GM19438 (cell line): ENCODE data around the gene PTPRN2.
"Not testable (repeated sequence)": the region's sequence is repeated elsewhere in the genome, so short reads cannot be mapped to it uniquely, and the experiment has no call there.

Source experiments
- ATAC-seq: cut with Tn5 transposase; IDR thresholded peaks from one replicate; pipeline ENCODE4 v1.9.1; 2021; ENCODE audit warnings: low read depth; ENCODE audit not compliant: unreplicated experiment

The PTPRN2 gene

DNA sequence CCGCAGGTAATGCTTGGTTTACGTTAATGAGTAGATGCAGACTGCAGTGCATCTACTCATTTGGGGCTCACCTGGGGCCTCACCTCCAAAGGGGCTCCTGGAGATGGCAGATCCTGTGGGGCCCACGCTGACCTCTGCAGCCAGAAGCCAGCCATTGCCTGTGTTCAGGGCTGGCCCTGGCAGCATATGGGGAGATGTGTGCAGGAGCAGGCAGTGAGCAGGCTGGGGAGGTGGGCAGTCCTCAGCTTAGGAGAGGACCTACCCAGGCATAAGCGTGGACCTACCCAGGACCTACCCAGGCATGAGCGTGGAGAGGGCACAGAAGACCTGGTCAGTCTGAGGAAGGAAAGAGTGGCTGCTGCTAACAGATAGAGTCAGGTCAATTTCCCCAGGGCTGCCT lies 178.5 kb downstream of the PTPRN2 start:
- no peak for ATAC-seq

DNA sequence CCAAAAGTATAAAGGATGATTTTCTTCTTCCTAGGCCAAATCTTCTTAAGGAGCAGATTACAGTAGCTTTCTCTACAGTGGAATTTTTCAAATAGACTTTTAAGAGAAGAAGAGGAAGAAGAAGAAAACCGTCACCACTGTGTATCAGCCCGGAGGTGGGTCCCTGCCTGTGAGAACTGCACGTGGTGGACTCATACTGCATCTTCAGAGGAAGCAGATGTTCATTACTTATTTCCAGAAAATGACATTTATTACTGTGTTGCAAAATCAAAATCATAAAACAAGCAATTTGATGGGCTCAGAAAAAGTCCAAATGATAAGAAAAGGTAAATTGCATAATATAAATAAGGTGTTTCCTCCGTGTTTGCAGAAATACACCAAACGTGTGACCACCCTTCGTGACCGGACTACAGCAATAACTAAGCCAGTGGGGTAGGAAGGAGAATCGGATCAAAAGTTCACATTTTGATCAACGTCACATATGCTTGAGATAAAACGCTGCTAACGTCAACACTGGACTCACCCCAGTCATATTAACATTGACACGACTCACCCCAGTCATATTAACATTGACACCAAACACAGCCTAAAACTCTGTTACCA lies 179.2 kb downstream of the PTPRN2 start:
- ATAC-seq: no peak

DNA sequence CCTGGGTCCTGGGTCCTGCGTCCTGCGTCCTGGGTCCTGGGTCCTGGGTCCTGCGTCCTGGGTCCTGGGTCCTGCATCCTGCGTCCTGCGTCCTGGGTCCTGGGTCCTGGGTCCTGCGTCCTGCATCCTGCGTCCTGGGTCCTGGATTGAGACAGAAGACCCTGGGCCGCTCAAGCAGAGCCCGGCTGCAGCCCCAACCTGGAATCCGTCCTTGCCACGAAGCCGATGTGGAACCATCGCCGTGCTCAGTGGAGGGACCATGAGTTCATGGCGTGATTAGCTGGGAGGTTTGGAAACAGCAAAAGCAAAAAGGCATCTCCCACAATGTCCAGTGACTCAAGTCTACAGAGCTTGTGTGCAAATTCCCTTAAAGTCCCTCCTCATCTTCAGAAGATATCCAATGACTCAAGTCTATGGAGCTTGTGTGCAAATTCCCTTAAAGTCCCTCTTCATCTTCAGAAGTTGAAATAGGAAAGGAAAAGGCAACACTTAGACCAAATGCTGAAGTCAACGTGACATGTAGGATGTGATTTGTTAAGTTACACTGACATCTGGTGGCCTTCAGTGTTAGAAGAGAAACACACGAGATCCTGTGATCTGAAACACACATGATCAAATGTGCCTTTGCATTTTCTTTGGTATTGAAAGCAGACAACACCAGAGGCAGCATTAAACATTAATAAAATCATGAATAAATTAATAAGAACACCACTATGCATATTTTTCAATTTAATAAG lies 179.9 kb downstream of the PTPRN2 start:
- ATAC-seq: no peak

DNA sequence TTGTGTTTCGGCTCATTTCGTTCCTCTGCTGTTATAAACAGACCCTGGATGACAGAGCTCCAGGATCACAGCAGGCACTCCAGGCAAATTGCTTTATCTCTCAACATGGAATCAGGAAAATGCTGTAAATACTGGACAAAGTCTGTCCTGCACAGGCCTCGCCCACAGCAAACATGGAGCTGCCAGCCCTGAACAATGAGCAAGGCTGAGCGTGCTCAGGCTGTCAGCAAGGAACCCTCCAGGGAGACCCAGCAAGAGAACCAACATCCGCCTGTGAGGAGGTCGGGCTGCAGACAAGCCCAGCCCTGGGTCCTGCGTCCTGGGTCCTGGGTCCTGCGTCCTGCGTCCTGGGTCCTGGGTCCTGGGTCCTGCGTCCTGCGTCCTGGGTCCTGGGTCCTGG lies 180.8 kb downstream of the PTPRN2 start:
- no peak for ATAC-seq

DNA sequence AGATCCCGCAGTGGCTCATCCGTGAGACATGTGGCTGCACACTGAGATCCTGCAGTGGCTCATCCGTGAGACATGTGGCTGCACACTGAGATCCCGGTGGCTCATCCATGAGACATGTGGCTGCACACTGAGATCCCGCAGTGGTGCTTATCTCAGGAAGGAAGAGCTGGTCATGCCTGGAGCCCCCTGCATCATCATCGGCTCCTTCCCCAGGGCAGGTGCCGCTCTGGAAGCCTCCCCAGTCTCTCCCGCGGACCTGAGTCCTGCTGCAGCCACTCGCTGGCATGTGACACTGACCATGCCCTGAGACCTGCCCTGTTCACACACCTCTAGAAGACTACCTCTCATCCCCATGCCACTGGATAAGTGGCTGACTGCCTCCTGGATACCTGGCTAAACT lies 181.3 kb downstream of the PTPRN2 start:
- ATAC-seq: no peak

DNA sequence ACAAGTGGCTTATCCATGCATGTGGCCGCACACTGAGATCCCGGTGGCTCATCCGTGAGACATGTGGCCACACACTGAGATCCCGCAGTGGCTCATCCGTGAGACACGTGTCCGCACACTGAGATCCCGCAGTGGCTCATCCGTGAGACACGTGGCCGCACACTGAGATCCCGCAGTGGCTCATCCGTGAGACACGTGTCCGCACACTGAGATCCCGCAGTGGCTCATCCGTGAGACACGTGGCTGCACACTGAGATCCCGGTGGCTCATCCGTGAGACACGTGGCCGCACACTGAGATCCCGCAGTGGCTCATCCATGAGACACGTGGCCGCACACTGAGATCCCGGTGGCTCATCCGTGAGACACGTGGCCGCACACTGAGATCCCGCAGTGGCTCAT lies 181.9 kb downstream of the PTPRN2 start:
- ATAC-seq: not testable (repeated sequence)

DNA sequence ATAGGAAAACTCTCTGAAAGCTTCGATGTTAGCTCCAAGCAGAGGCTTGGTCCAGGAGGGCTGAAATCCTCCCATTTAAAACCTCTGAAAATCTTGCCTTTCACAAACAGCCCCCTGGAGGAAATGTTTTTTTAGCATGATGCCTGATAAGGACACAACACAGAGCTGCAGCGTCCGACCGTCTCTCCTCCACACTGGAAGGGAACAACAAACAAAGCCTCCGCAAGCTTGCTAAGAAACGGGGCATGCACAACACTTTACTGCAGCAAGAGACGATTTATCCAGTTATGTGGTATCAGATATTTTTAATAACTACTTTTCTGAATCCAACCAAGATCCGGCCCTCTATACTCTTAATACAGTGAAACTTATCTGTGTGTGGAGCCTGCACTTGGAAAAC lies 182.3 kb downstream of the PTPRN2 start:
- no peak for ATAC-seq

DNA sequence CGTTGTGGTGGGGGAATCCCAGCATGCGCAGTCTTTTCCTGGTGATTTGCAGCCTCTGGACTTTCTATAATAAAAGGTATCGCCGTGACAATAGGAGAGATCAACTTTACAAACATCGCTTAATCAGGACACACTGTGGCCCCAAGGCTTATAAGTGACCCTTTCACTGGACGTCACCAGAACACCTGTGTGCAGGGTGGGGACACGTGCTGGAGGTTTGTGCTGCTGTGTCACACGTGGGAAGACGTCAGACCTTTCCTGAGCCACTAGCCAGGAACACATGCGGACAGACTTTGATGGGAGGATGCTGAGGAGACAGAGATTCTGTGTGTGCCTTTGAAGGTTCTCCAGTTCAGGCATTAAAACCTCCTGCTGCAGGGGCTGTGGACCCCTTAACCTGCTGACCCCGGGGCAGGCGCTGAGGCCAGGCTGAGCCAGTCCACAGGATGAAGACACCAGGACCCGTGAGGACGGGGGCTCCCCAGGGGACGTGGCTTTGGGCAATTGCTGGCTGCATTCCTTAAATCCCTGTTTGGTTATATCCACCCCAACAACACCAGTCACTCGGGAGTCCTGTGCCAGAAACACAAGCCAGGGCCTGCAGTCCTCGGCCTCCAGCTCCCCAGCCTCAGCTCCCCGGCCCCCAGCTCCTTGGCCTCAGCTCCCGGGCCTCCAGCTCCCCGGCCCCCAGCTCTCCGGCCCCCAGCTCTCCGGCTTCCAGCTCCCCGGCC lies 183.4 kb downstream of the PTPRN2 start:
- no peak for ATAC-seq

DNA sequence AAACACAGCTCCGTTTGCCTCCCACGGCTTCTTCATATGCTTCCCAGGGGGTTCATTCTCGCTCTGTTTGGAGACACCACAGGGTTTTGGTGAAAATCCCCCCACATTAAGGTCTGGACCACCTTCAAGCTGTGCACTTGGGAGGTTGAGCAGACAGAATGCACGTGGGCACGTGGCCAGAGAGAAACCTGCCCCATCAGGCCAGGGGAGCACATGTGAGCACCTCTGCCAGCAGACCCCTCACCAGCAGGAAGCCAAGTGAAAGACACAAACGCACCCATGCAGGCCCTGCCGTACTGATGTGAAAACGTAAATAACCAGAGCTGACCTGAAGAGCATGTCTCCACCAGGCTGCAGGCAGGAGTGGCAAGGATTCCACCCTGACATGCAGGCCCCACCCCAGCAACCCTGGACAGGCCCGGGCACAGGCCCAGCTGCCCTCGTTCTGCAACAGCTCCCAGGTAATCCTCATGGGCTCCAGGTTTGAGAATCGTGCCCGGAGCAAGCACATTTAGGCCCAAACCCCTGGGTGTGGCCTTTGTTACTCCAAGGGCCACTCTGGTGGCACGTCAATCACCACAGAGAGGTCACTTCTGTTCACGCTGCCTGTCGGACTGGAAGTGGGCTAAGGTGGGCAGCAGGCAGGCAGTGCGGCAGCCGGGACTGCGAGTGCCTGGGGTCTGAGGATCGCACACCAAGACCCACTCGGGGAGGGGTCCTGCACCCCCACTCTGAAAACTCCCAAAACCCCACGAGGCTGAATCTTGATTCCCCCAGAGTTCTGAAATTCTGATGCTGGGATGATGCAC lies 184.4 kb downstream of the PTPRN2 start:
- no peak for ATAC-seq

DNA sequence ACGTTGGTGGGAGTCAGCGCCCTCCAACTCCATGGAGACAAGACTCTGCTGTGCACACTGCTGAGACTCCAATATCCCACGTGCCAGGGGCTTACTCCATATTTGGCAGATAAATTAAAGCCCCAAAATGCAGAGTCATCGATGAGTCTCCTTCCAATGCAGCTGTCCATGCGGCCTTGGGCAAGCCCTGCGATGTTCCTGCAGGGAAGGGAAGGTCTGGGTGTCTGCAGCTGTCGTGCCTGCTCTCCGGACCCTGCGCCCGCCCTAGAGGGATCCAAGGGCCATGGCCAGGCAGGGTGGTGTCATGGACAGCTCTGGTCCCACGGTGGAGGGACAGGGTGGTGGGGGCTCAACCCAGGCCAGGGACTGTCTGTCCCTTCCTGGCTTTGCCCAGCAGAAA lies 185.2 kb downstream of the PTPRN2 start:
- no peak for ATAC-seq

DNA sequence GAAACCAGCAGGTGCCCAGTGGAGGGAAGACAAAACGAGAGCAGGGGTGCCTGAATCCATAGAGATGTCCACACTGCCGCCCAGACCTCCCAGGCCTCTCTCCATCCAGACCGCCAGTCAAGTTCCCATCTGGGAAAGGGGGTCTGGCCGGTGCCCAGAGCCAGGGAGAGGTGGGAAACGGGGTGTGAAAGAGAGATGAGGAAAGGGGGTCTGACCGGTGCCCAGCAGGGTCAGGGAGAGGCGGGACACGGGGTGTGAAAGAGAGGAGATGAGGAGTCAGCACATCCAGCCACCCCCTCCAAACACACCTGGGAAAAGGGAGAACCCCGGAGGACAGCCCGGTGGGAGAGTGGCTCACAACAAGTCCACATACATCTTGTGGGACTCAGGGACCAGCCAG lies 185.8 kb downstream of the PTPRN2 start:
- ATAC-seq: no peak

DNA sequence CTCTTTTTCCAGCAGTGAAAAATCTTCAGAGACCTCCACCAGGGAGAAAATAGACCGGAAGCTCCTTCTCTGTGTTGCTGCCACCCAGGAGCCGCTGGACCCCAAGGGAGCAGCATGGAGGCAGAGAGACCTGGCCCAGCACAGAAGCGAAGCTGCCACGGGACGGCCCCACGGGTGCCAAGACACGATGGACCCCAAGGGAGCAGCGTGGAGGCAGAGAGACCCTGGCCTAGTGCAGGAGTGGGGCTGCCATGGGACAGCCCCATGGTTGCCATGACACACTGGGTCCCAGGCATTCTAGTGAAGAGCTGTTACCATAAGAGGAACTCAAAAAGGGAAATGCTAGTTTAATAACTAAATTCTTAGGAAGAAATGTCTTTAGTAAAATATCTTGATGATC lies 186.3 kb downstream of the PTPRN2 start:
- ATAC-seq: no peak

DNA sequence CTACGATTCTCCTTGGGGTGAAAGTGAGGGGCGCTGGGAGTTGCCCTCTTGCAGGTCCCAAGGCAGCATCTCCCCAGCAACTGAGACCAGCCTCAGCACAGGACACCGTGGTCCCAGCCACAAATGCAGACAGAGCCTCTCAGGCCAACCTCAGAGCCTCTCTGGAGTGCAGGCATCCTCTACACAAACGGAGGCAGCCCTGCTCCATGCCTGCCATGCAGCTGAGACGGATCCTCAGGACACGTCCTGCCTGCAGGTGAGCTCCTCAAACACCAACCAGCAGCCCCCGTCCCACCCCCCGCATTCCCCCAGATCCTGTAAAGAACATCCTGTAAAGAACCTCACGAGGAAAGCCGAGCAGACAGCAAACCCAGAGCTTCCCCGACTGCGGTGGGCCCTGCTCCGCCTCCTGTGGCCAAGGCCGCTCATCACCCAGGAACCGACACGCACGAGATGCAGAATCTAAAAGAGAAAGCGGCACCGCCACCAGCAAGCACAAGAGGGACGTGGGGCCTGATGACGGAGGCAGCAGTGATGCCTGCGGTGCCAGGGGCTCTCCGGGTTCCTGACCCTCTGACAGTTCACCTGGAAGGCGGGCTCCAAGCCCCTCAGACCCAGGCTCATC lies 186.9 kb downstream of the PTPRN2 start:
- no peak for ATAC-seq

DNA sequence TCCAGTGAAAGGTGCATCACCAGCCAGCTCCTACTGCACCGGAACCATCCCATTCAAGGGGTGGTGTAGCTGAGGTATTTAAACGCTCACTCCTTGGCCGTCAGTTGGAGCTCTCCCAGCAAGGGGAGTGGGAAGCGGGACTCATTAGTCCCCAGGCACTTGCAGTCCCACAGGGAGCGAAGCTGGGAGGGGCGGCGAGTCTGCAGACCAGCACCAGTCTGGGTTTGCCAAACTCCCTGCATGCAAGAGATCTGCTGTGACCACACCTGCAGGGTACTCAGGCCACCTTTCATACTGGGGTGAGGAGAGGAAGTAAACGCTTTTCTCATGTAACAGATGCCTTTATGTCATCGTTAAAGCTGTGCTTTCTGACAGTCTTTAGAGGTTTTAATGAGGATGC lies 187.9 kb downstream of the PTPRN2 start:
- no peak for ATAC-seq

DNA sequence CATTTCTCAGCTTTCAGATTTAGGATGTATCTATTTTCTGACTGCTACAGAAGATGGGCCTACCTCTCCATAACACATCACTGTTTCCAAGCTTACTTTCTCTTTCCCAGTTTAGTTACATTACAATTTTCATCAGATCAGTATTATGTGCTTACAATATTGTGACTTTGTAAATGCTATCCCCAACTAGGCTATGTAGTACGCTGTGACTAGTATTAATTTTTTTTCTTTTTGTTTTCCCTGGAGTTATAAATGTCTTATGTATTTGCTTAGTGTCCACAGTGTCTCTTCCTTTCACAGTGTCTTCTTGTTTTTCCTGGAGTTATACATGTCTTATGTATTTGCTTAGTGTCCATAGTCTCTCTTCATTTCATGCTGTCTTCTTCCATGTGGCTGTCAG lies 188.9 kb downstream of the PTPRN2 start:
- no peak for ATAC-seq

DNA sequence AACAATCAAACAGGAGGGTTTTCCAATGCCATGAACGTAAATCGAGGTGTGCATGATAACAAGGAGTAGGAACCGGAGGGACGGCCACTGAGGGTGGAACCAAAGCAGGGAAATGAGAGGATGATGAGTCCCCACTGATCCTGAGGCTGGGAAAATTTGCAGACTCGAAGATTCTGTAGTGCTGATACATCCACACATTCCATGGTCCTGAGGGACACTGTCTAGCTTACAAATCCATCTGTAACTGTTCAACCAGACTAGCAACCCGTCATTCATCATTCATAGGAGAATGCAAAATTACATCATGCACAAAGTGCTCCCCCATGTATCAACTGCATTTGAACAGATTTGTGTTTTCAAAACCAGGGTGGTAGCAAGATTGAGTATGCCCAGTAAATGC lies 189.7 kb downstream of the PTPRN2 start:
- no peak for ATAC-seq

DNA sequence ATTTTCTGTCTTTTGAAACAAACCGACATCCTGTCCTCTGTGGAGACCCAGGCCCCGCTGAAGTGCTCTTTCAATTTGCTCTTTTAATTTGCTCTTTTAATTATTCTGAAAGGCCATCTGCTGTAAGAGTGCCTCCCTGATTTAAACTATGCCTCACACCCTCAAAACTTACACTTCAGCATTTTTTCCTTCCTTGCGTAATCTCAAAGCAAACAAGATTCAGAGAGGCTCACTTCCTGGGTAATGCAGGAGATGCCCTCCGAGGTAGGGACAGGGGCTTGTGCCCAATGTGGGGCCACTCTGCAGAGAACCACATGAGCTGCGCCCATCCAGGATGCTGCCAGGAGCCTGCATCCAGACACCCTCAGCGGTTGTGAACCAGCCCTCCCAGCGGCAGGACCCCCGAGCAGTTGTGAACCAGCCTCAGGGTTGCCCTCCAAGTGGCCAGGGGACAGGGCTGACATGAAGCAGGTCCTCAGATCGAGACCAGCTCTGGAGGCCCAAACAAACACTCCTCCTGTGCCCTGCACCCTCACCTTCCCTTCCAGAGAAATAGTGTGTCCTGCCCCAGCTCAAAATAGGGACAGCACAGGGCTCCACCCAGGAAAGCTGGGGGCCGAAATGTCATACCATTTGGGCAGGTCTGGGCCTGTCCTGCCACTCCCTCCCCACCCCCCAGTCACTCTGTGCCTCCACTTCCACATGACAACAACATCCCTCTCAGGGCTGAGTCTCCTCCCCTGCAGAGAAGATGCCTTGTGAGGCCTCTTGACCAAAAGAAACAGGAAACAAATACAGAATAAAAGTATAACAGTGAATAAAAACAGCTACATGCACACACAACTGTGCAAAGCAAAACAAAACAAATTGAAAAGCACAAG lies 190.4 kb downstream of the PTPRN2 start:
- ATAC-seq: no peak

DNA sequence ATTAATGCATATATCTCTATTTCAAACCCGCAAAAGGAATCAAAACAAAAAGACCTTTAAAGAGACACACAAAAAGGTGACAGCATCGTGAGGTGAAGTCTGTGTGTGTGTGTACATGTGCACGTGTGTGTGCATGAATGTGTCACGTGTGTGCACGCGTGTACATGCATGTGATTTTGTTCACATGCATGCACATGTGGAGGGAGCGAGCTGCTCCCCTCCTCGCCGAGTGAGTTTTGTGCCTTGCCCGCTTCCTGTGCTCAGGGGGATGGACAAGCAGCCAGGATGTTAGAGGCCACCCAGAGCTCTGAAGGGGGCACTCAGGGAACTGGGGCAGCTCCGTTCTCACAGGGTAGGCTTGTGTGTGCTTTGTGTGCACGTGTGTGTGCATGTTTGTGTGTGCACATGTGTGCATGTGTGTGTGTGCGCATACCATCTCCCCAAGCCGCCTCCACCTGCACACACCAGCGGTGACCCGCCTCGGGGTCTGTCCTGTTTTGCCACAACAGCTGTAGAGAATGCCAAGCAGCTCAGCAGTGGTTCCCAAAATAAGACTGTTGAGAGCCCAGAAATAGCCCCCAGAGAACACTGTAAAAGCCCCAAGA lies 191.2 kb downstream of the PTPRN2 start:
- no peak for ATAC-seq

DNA sequence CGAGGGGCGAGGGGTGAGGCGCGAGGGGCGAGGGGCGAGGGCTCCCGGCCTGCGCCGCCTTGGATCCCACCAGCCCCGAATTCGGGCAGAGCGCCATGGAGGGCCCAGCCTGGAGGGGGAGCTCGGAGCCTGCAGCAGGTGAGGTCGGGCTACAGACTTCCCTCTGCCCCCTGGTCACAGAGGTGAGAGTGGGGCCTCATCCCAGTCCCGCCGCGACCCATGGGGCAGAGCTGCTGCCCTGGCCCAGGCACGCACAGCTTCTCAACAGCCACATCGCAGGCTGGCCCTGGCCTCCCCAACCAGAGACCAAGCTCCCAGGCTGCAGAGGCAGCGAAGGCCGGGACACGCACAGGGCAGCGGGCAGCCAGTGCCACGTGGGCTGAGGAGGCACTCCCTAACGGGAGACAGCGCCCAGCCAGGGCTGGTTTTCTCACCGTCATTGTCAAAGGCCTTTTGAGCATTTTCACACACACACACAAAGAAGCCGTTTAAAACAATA lies 191.8 kb downstream of the PTPRN2 start:
- no peak for ATAC-seq
